GM12874 (cell line): Measurements from ENCODE around the gene LIG1.

Experiments used
- CTCF ChIP-seq: IDR thresholded peaks from 2 replicates; pipeline ENCODE4 v1.5.1; 2011; ENCODE audit warnings: low read depth, mild to moderate bottlenecking, control low read depth, low read length, moderate library complexity; ENCODE audit not compliant: insufficient read depth

Gene LIG1

GRCh38 chr19:48158210-48158790, 11.8 kb downstream of the LIG1 start:
- no peak for TF ChIP-seq CTCF

- TF ChIP-seq CTCF = no peak
Observed at GRCh38 chr19:48154003-48154402, 16.1 kb downstream of the LIG1 start.

GRCh38 chr19:48152551-48152950, 17.6 kb downstream of the LIG1 start:
- peak; percentile 60 for TF ChIP-seq CTCF

DNA sequence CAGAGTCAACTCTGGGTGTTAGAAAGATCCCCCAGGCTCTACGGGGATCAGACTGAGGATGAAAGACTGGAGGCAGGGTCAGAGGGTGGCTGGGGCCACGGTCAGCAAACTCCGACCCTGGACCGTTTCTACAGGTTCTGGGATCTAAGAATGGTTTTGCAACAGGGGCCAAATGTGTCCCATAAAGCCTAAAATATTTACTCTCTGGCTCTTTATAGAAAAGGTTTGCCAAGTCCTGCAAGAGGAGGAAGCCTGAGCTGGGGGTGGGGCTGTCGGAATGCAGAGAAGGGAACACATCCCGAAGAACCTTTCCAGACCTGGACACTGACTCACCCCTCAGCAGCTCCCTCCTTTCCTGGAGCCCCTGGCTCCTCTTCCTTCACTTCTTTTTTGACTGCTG, 20.7 kb downstream of the LIG1 start:
- TF ChIP-seq CTCF = no peak

GRCh38 chr19:48148576-48148975, 21.6 kb downstream of the LIG1 start:
- no peak for TF ChIP-seq CTCF

DNA sequence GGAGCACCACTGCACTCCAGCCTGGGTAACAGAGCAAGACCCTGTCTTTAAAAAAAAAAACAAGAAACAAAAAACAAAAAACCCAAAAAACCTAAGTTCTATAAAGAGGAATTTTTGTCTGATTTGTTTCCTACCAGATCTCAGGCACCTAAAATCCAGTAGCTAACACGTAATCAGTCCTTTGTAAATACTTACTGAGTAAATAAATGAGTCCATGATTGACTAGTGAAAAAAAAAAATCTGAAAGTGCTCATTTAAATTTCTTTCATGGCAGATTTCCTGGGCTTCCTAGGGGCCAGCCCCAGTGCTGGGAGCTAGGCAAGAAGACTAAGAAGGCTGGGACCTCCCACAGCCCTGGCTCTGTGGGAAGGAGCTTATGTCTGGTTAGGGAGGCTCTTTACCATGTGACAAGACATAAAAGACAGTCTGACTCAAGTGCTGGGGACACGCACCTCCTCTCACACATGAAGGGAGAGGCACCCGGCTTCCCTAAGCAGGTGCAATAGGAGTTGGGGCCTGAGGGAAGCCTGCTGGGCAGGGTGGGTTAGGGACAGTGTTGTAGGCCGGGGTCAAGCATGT, 22.5 kb downstream of the LIG1 start:
- TF ChIP-seq CTCF = no peak

- no peak for TF ChIP-seq CTCF
Observed at GRCh38 chr19:48139053-48139452, 31.1 kb downstream of the LIG1 start.
